Fibroblast of lung (primary cell): Measurements from ENCODE around the gene GLP2R.

Experiments
- CTCF ChIP-seq, 2 donors: IDR thresholded peaks in 1 of 2; conservative IDR thresholded peaks in 1 of 2; 1 replicate in 1 of 2; 2 replicates in 1 of 2; pipeline ENCODE4 v1.5.1; 2011 to 2012; ENCODE audit warnings: low read length in 2 of 2, control low read depth in 1 of 2, inconsistent platforms in 1 of 2, low read depth in 1 of 2, mild to moderate bottlenecking in 1 of 2
- EZH2 ChIP-seq: IDR thresholded peaks from 2 replicates; pipeline ENCODE4 v1.5.1; 2012; ENCODE audit warnings: low read length, control low read depth, mild to moderate bottlenecking; ENCODE audit errors: missing control alignments

- TF ChIP-seq EZH2, result no peak
- no peak for TF ChIP-seq CTCF (conservative IDR thresholded peaks at IDR 0.05 in 1 of 2, IDR thresholded peaks at IDR 0.05 in 1 of 2; ENCODE audit: low read depth in 1 of 2, low read length in 2 of 2)
Measured at GRCh38 chr17:9860851-9861250, 35.1 kb downstream of the GLP2R start.
